Measurements from ENCODE around the gene MIOS. TPM values are rescaled to one million over a fixed set of nuclear protein-coding genes. Genes with fewer than 3 reads are reported as not detected.

The MIOS gene
- total and polyA plus RNA-seq, 2 of the 8 experiments (the other 6 are each of a cell fraction or from before 2014, with no cell fraction given) = 15.5 to 50.7 TPM

DNA sequence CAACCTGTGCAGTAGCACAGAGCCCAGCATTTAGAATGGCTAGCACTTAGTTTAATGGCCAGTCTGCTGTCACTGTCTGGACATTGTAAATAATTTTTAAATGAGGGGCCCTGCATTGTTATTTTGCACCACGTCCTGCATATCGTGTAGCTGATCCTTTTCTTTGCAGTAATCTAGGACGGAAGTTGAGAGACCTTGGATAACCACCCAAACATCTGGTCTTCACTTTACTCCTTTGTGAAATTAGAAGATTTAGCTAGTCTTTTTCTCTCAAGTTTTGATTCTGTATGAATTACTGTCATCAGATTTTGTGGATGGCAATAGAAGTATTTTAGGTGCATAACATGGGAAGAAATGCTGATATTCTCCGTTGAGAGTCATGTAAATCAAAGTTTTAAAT, 1.9 kb downstream of the MIOS start:
- POLR2A ChIA-PET (ENCODE audit: partially characterized antibody) = interaction anchor here (1.0 to 3.1 kb wide), 5 partner anchors 9 to 460 kb away, joined by 3 to 12 read pairs (median 4); partner anchors contain the start of gene UMAD1
- Histone ChIP-seq H3K23ac (ENCODE audit: insufficient read length) (no peak overlapping the region), H2BK12ac (ENCODE audit: low read depth, low read length) (no peak overlapping the region), H2BK120ac (replicated peaks; ENCODE audit: low read depth, low read length) (no peak overlapping the region), H3K14ac (ENCODE audit: insufficient read length) (no peak overlapping the region), H4K91ac (replicated peaks; ENCODE audit: insufficient read length, low read length) (no peak overlapping the region), H3K79me1 (ENCODE audit: low read depth, low read length) (no peaks in the 10 kb centered on the region), H3K4me3 (ENCODE audit: extremely low read depth in 1 of 4, insufficient read depth in 2 of 4, low read depth in 3 of 4, low read length in 4 of 4) (peak overlapping the region in 2 of 4 experiments; percentile 91 to 98; a peak in 3 of 8 replicates), H3K4me2 (ENCODE audit: insufficient read depth in 1 of 2, low read depth in 2 of 2, low read length in 2 of 2) (peak overlapping the region; percentile 63 to 89), H2BK5ac (ENCODE audit: low read depth, low read length) (no peak overlapping the region), H3K27ac (ENCODE audit: low read depth, low read length) (no peak overlapping the region), H3K18ac (ENCODE audit: extremely low read depth, low read length) (no peak overlapping the region), H3K79me2 (ENCODE audit: control insufficient read depth in 1 of 2, insufficient read depth in 2 of 2, low read length in 2 of 2) (peaks cover 16 to 64% of the 10 kb centered on the region in 2 experiments), H3K4me1 (replicated peaks in 1 of 4; ENCODE audit: control insufficient read depth in 3 of 4, insufficient read depth in 4 of 4, low read length in 3 of 4) (peaks cover 5 to 11% (median 6%) of the 10 kb centered on the region in 4 experiments; a peak in 6 of 7 replicates), H3K9me3 (ENCODE audit: insufficient read depth in 2 of 2, low read depth in 1 of 2, low read length in 1 of 2) (peaks cover 3 to 7% of the 10 kb centered on the region in 2 experiments), H3K27me3 (replicated peaks in 1 of 4; ENCODE audit: control insufficient read depth in 3 of 4, extremely low read depth in 1 of 4, insufficient read depth in 3 of 4, low read length in 3 of 4) (no peaks in the 10 kb centered on the region), H2AK5ac (ENCODE audit: low read depth, low read length) (no peak overlapping the region), H4K20me1 (replicated peaks in 1 of 2; ENCODE audit: control insufficient read depth in 1 of 2, insufficient read depth in 2 of 2, low read length in 2 of 2) (peaks cover 0 to 2% of the 10 kb centered on the region in 2 experiments), H3K56ac (replicated peaks; ENCODE audit: insufficient read length, low read depth, low read length) (no peak overlapping the region), H4K5ac (ENCODE audit: insufficient read length, low read depth, low read length) (no peak overlapping the region), H2BK15ac (ENCODE audit: low read length) (no peak overlapping the region), H3K4ac (replicated peaks; ENCODE audit: insufficient read length, low read depth, low read length) (no peak overlapping the region), H2BK20ac (ENCODE audit: low read length) (no peak overlapping the region), H3K23me2 (ENCODE audit: low read depth, low read length) (peaks cover 2% of the 10 kb centered on the region; the same call in 1 of the 2 replicates), H2AFZ (ENCODE audit: low read length) (no peak overlapping the region), H3K36me3 (ENCODE audit: control insufficient read depth in 2 of 4, insufficient read depth in 4 of 4, low read length in 3 of 4) (peaks cover 0 to 19% (median 5%) of the 10 kb centered on the region in 4 experiments; a peak in 3 of 8 replicates), H3K9ac (replicated peaks in 1 of 4; ENCODE audit: extremely low read depth in 1 of 4, low read depth in 3 of 4, low read length in 3 of 4) (no peak overlapping the region), H4K8ac (ENCODE audit: extremely low read depth, insufficient read depth, low read length) (no peak overlapping the region)
- TF ChIP-seq NRF1 (IDR thresholded peaks at IDR 0.05; ENCODE audit: low read depth, low read length) (no peak), GTF2F1 (IDR thresholded peaks at IDR 0.05; ENCODE audit: borderline replicate concordance, low read depth, low read length) (no peak), SIN3A (conservative IDR thresholded peaks at IDR 0.05 in 1 of 2, IDR thresholded peaks at IDR 0.05 in 1 of 2; ENCODE audit: low read depth in 1 of 2, low read length in 2 of 2) (no peak), RAD21 (IDR thresholded peaks at IDR 0.05 in 1 of 2, conservative IDR thresholded peaks at IDR 0.05 in 1 of 2; ENCODE audit: low read depth in 2 of 2, low read length in 2 of 2) (no peak), HDAC2 (IDR thresholded peaks at IDR 0.05; ENCODE audit: borderline replicate concordance in 1 of 2, low read depth in 2 of 2, low read length in 2 of 2) (no peak)
- TF ChIP-seq, protein P1, sequence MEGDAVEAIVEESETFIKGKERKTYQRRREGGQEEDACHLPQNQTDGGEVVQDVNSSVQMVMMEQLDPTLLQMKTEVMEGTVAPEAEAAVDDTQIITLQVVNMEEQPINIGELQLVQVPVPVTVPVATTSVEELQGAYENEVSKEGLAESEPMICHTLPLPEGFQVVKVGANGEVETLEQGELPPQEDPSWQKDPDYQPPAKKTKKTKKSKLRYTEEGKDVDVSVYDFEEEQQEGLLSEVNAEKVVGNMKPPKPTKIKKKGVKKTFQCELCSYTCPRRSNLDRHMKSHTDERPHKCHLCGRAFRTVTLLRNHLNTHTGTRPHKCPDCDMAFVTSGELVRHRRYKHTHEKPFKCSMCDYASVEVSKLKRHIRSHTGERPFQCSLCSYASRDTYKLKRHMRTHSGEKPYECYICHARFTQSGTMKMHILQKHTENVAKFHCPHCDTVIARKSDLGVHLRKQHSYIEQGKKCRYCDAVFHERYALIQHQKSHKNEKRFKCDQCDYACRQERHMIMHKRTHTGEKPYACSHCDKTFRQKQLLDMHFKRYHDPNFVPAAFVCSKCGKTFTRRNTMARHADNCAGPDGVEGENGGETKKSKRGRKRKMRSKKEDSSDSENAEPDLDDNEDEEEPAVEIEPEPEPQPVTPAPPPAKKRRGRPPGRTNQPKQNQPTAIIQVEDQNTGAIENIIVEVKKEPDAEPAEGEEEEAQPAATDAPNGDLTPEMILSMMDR (IDR thresholded peaks at IDR 0.05; ENCODE audit: control extremely low read depth in 1 of 3, insufficient read depth in 1 of 3, low read depth in 1 of 3, low read length in 3 of 3) = no peak
- CTCF ChIA-PET (ENCODE audit: partially characterized antibody) = interaction anchor here (1.0 kb wide), 1 partner anchor 12 kb away, joined by 3 read pairs; no protein-coding TSS in a partner anchor
- FAIRE-seq = no peak
- WGBS, 2 experiments (ENCODE audit: extremely low coverage in 1 of 2, insufficient coverage in 1 of 2, insufficient read length in 1 of 2, insufficient replicate concordance in 2 of 2, low coverage in 1 of 2, low lambda C conversion rate in 2 of 2, missing lambda C conversion rate in 1 of 2) = 87% methylated on average over 4 of the region's 4 CpGs; no CpG with 5 or more reads in 1 of the 2 experiments
- no peak for DNase-seq (ENCODE audit: low read depth in 1 of 2, low spot score in 2 of 2)

Measured in H1 (cell line).